ENCODE data around the gene LRRTM4.

DNA sequence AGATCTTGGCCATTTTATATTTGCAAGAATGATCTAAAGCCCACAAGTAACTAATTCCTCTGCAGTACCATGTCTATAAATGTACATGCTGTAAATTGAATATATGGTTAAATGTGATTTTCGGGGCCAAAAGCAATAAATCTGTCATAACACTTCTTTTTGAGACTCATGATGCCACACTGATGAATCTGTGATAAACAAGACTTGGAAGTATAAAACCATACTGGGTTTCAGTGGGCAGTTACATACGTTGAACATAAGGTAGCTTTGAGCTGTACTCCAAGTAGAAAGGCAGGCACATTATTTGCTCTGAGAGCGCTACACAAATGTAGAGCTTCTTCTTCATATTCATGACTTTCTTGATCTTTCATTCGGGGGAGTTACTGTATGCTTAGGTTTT, 792.2 kb downstream of the LRRTM4 start:
- TF ChIP-seq EZH2 (IDR thresholded peaks at IDR 0.05; ENCODE audit: borderline replicate concordance) (no peak), EZH2phosphoT487 (IDR thresholded peaks at IDR 0.05; ENCODE audit: low read depth, severe bottlenecking, unreplicated experiment) (no peak)
- TF ChIP-seq, protein P1, sequence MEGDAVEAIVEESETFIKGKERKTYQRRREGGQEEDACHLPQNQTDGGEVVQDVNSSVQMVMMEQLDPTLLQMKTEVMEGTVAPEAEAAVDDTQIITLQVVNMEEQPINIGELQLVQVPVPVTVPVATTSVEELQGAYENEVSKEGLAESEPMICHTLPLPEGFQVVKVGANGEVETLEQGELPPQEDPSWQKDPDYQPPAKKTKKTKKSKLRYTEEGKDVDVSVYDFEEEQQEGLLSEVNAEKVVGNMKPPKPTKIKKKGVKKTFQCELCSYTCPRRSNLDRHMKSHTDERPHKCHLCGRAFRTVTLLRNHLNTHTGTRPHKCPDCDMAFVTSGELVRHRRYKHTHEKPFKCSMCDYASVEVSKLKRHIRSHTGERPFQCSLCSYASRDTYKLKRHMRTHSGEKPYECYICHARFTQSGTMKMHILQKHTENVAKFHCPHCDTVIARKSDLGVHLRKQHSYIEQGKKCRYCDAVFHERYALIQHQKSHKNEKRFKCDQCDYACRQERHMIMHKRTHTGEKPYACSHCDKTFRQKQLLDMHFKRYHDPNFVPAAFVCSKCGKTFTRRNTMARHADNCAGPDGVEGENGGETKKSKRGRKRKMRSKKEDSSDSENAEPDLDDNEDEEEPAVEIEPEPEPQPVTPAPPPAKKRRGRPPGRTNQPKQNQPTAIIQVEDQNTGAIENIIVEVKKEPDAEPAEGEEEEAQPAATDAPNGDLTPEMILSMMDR (IDR thresholded peaks at IDR 0.05; ENCODE audit: poor library complexity) = no peak

All from hepatocyte (in vitro differentiated cells).